ENCODE results near the gene NOL7.

GRCh38 chr6:13577926-13578325 is 37.2 kb upstream of the NOL7 start:
- TF ChIP-seq YY1 (IDR thresholded peaks at IDR 0.05) (no peak), CTCF (IDR thresholded peaks at IDR 0.05; ENCODE audit: low read depth, low read length, missing input control) (no peak), FOXA2 (IDR thresholded peaks at IDR 0.05) (no peak), FOXA1 (IDR thresholded peaks at IDR 0.05) (no peak), ATF3 (IDR thresholded peaks at IDR 0.05) (no peak), ZBTB33 (IDR thresholded peaks at IDR 0.05) (no peak), SP1 (IDR thresholded peaks at IDR 0.05) (no peak), TAF1 (conservative IDR thresholded peaks at IDR 0.05) (no peak), GABPA (IDR thresholded peaks at IDR 0.05 in 1 of 2, conservative IDR thresholded peaks at IDR 0.05 in 1 of 2) (no peak), REST (IDR thresholded peaks at IDR 0.05) (no peak), RAD21 (IDR thresholded peaks at IDR 0.05) (no peak), MAX (IDR thresholded peaks at IDR 0.05) (no peak), EGR1 (IDR thresholded peaks at IDR 0.05; ENCODE audit: low read depth in 2 of 2) (no peak)

Data from liver (tissue), 3 donors.